HL-60 (cell line): Measurements from ENCODE around the gene SLC41A1.

ENCODE experiments used
- DNase-seq, 2 experiments: peaks; one replicate each; pipeline ENCODE4 v3.0.0-alpha.2; 2010 to 2020; ENCODE audit warnings: low read depth in 1 of 2, low spot score in 1 of 2
- H3K27ac ChIP-seq: fragments of 250-450 bp; sonication (Bioruptor Pico); replicated peaks from 2 replicates; pipeline ENCODE4 v1.5.1; 2020; ENCODE audit warnings: mild to moderate bottlenecking, moderate library complexity
- H3K27me3 ChIP-seq: fragments of 250-450 bp; sonication (Bioruptor Pico); 2 replicates; pipeline ENCODE4 v1.5.1; 2021; ENCODE audit warnings: mild to moderate bottlenecking, moderate library complexity; ENCODE audit not compliant: insufficient read depth, poor library complexity, severe bottlenecking
- H3K4me3 ChIP-seq: replicated peaks from 2 replicates; pipeline ENCODE4 v1.5.1; 2011; ENCODE audit warnings: mild to moderate bottlenecking, control low read depth, low read length; ENCODE audit not compliant: insufficient read depth
- CTCF ChIP-seq: IDR thresholded peaks from one replicate; pipeline ENCODE4 v1.5.1; 2011; ENCODE audit warnings: low read length, control low read depth, inconsistent platforms; ENCODE audit not compliant: insufficient read depth
- GABPA ChIP-seq: IDR thresholded peaks from 2 replicates; pipeline ENCODE4 v1.6.1; 2012; ENCODE audit warnings: low read depth
- POLR2AphosphoS5 ChIP-seq: IDR thresholded peaks from 2 replicates; pipeline ENCODE4 v1.6.1; 2012; ENCODE audit warnings: low read depth
- REST ChIP-seq: IDR thresholded peaks from 2 replicates; pipeline ENCODE4 v1.6.1; 2012; ENCODE audit warnings: low read depth; ENCODE audit not compliant: insufficient replicate concordance
- SPI1 ChIP-seq: IDR thresholded peaks from 2 replicates; pipeline ENCODE4 v1.6.1; 2012; ENCODE audit warnings: low read depth, mild to moderate bottlenecking, borderline replicate concordance

Gene SLC41A1

GRCh38 chr1:205852969-205853368 lies 40.0 kb upstream of the SLC41A1 start:
- H3K27me3 ChIP-seq = no peaks in the 10 kb centered on the region
- DNase-seq = no peak
- no peak overlapping the region for H3K27ac ChIP-seq
- no peak overlapping the region for H3K4me3 ChIP-seq
- TF ChIP-seq GABPA (no peak), REST (no peak), SPI1 (no peak), CTCF (no peak), POLR2AphosphoS5 (no peak)

GRCh38 chr1:205851993-205852392 lies 39.0 kb upstream of the SLC41A1 start:
- no peak for DNase-seq
- no peaks in the 10 kb centered on the region for H3K27me3 ChIP-seq
- TF ChIP-seq GABPA (no peak), POLR2AphosphoS5 (no peak)
- H3K4me3 ChIP-seq = no peak overlapping the region
- H3K27ac ChIP-seq = no peak overlapping the region

GRCh38 chr1:205849619-205850355 lies 36.8 kb upstream of the SLC41A1 start, which contains the start of gene PM20D1:
Gene PM20D1 (minus strand): TSS chr1:205850132. CDS start chr1:205850072, 60 bp downstream.
- DNase-seq = no peak
- TF ChIP-seq SPI1 (no peak), REST (no peak), POLR2AphosphoS5 (no peak), CTCF (no peak), GABPA (no peak)
- no peak within 1 kb of the TSS for H3K27ac ChIP-seq
- no peak within 1 kb of the TSS for H3K4me3 ChIP-seq
- no peaks in the 10 kb centered on the region for H3K27me3 ChIP-seq

- DNase-seq = no peak
- TF ChIP-seq REST = no peak
- TF ChIP-seq CTCF = no peak
- no peak for TF ChIP-seq GABPA
- TF ChIP-seq POLR2AphosphoS5 = no peak
- no peak for TF ChIP-seq SPI1
- no peak overlapping the region for H3K27ac ChIP-seq
Measured at GRCh38 chr1:205843036-205843859, 30.2 kb upstream of the SLC41A1 start.

More at GRCh38 chr1:205843036-205843859, 30.2 kb upstream of the SLC41A1 start:
- no peak overlapping the region for H3K4me3 ChIP-seq
- no peaks in the 10 kb centered on the region for H3K27me3 ChIP-seq
